Measurements from ENCODE around the gene RGS12. TPM values are rescaled to one million over a fixed set of nuclear protein-coding genes. Genes with fewer than 3 reads are reported as not detected.
A peak's percentile ranks its signal among the peaks of the same experiment; 100 is the strongest.

The RGS12 gene
- total and polyA plus RNA-seq, 4 donors = 10.3 to 40.4 (median 26.1) TPM

DNA sequence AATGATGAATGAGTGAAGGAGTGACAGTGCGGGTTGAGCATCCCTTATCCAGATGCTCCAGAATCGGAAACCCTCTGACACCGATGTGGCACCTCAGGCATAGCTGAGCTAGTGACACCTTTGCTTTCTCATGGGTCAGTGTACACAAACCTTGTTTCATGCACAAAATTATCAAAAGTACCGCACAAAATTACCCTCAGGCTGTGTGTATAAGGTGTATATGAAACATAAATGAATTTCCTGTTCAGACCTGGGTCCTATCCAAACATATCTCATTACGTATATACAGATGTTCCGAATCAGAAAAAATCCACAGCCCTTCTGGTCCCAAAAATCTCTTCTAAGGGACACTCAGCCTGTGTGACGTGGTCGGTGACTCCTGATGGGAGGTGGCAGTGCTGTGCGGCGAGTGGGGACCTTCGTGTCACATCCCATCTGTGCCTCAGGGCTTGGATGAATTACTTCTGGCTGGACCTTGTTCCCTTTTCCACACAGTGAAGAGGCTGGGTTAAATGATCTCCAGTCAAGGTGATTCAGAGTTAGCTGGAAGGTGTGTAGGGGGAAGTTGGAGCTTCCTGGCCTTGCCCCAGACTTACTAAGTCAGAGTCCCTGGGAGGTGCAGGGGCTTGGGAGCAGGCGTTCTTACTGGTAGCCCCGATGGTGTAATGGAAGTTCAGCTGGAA is 18.8 kb downstream of the RGS12 start:
- Histone ChIP-seq H3K36me3 (ENCODE audit: control insufficient read depth in 1 of 2, insufficient read depth in 2 of 2, low read length in 1 of 2) (no peaks in the 10 kb centered on the region), H3K4me1 (ENCODE audit: control insufficient read depth in 1 of 2, insufficient read depth in 2 of 2, low read length in 2 of 2) (no peaks in the 10 kb centered on the region), H3K27me3 (ENCODE audit: control insufficient read depth in 1 of 2, insufficient read depth in 2 of 2, low read length in 1 of 2) (no peaks in the 10 kb centered on the region), H3K27ac (ENCODE audit: low read depth in 1 of 2, low read length in 2 of 2) (no peak overlapping the region), H3K9me3 (ENCODE audit: control insufficient read depth, low read length) (no peaks in the 10 kb centered on the region), H3K4me3 (ENCODE audit: low read length in 2 of 2) (no peak overlapping the region)
- peak; percentile 26 to 27 for DNase-seq
- intact Hi-C loops (cut with DNase I) = no loop called here
- 94 to 95% methylated on average over 13 of the region's 13 CpGs for whole genome bisulfite sequencing, 2 donors
- no peak for ATAC-seq (ENCODE audit: low FRiP score)

DNA sequence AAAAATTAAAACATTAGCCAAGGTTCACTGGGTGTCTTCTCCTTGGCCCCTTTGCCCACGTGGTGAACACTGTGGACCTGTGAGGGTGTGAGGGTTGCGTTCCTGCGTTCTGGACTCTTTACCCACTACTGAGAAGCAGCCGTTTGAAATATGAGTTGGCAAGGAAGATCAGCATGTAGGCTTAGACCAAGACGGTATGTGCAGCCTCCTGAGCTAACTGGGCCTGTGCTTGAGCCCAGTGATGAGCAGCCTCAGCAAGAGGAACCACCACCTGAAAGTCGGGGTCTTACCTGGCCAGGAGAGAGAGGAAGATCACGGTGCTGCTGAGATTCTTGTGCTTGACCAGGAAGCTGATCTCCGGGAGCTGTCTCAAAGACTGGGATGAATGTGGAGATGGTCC is 19.5 kb downstream of the RGS12 start:
- Histone ChIP-seq H3K4me3 (ENCODE audit: low read length in 2 of 2) (no peak overlapping the region), H3K36me3 (ENCODE audit: control insufficient read depth in 1 of 2, insufficient read depth in 2 of 2, low read length in 1 of 2) (no peaks in the 10 kb centered on the region), H3K27me3 (ENCODE audit: control insufficient read depth in 1 of 2, insufficient read depth in 2 of 2, low read length in 1 of 2) (no peaks in the 10 kb centered on the region), H3K4me1 (ENCODE audit: control insufficient read depth in 1 of 2, insufficient read depth in 2 of 2, low read length in 2 of 2) (no peaks in the 10 kb centered on the region), H3K27ac (ENCODE audit: low read depth in 1 of 2, low read length in 2 of 2) (no peak overlapping the region), H3K9me3 (ENCODE audit: control insufficient read depth, low read length) (no peaks in the 10 kb centered on the region)
- intact Hi-C loops (cut with DNase I) = no loop called here
- DNase-seq (peak; percentile 7 to 42), ATAC-seq (ENCODE audit: low FRiP score) (no peak)
- 80 to 85% methylated on average over 8 of the region's 8 CpGs for WGBS, 2 donors

DNA sequence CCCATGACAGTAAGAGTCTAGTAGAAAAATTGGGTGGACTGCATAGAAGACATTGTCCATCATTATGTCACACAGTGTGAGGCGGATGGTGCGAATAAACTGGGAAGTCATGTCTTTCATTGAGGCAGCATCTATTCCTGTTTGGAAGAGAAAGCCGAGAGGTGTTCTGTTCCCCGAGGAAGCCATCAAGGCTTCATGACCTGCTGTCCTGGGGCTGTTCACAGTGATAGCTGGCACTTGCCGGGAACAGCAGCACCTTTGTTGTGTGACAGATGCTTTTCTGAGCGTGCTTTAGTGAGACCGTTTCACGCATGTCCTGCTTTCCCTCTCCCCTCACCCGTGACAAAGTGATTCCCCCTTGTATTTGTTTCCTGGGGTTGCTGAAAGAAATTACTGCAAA is 20.3 kb downstream of the RGS12 start:
- WGBS, 2 donors = 87 to 91% methylated on average over 9 of the region's 9 CpGs
- H3K9me3 ChIP-seq (ENCODE audit: control insufficient read depth, low read length) = no peaks in the 10 kb centered on the region
- no peak overlapping the region for H3K27ac ChIP-seq (ENCODE audit: low read depth in 1 of 2, low read length in 2 of 2)
- no peak overlapping the region for H3K4me3 ChIP-seq (ENCODE audit: low read length in 2 of 2)
- ATAC-seq (ENCODE audit: low FRiP score) (no peak), DNase-seq (peak in 1 of 2 donors; percentile 14)
- no peaks in the 10 kb centered on the region for H3K27me3 ChIP-seq (ENCODE audit: control insufficient read depth in 1 of 2, insufficient read depth in 2 of 2, low read length in 1 of 2)
- intact Hi-C loops (cut with DNase I) = no loop called here
- no peaks in the 10 kb centered on the region for H3K36me3 ChIP-seq (ENCODE audit: control insufficient read depth in 1 of 2, insufficient read depth in 2 of 2, low read length in 1 of 2)
- H3K4me1 ChIP-seq (ENCODE audit: control insufficient read depth in 1 of 2, insufficient read depth in 2 of 2, low read length in 2 of 2) = no peaks in the 10 kb centered on the region

DNA sequence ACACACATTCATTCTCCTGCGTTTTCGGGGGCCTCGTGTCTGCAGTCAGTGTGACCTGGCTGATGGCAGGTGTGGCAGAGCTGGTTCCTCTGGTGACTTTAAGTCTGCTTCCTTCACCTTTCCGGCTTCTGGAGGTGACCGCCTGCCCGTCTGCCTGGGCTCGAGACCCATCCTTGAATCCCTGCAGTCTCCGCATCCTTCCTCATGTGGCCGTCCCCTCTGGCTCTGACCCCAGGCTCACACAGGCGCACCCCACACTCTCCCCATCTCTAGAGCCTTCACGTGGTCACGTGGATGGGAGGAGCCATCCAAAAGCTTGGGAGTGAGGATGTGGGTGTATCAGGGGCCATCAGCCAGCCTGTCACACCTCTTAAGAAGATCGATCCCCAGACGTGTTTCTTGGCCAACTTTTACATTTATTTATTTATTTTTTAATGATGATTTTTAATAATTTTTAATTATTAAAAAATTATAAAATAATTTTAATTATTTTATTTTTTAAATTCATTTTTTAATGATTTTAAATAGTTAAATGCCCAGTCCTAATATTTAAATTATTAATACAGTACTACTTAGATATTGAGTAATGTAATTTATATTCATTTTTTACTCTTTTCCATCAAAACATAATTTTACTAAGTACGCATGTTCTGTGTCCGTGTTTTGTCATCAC is 20.9 kb downstream of the RGS12 start:
- Histone ChIP-seq H3K4me3 (ENCODE audit: low read length in 2 of 2) (no peak overlapping the region), H3K27ac (ENCODE audit: low read depth in 1 of 2, low read length in 2 of 2) (no peak overlapping the region), H3K36me3 (ENCODE audit: control insufficient read depth in 1 of 2, insufficient read depth in 2 of 2, low read length in 1 of 2) (no peaks in the 10 kb centered on the region), H3K4me1 (ENCODE audit: control insufficient read depth in 1 of 2, insufficient read depth in 2 of 2, low read length in 2 of 2) (no peaks in the 10 kb centered on the region), H3K9me3 (ENCODE audit: control insufficient read depth, low read length) (no peaks in the 10 kb centered on the region), H3K27me3 (ENCODE audit: control insufficient read depth in 1 of 2, insufficient read depth in 2 of 2, low read length in 1 of 2) (no peaks in the 10 kb centered on the region)
- DNase-seq (peak; percentile 19 to 51), ATAC-seq (ENCODE audit: low FRiP score) (no peak)
- WGBS, 2 donors = 89 to 91% methylated on average over 16 of the region's 16 CpGs
- intact Hi-C loops (cut with DNase I) = no loop called here

DNA sequence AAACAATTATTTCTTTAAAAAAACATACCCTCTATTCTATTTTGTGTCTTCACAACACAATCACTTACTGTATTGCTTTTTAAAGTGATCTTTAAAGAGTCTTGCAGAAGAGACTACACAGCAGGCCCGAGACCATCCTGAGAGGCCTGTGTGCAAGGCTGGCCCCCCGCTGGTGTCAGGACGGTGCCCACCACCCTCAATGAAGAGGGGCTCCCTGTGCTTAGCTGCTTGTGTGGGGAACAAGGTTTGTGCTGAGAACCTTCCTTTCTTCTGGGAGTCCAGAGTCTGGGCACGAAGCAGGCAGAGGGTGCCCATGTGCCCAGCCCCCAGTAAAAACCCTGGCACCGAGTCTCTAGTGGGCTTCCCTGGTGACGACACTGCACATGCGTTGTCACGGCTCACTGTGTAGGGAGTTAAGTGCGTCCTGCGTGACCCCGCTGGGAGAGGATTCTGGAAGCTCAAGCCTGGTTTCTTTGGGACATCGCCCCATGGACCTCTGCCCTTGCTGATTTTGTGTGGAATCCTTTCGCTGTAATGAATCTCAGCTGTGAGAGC is 22.0 kb downstream of the RGS12 start:
- Histone ChIP-seq H3K36me3 (ENCODE audit: control insufficient read depth in 1 of 2, insufficient read depth in 2 of 2, low read length in 1 of 2) (no peaks in the 10 kb centered on the region), H3K4me1 (ENCODE audit: control insufficient read depth in 1 of 2, insufficient read depth in 2 of 2, low read length in 2 of 2) (no peaks in the 10 kb centered on the region), H3K4me3 (ENCODE audit: low read length in 2 of 2) (no peak overlapping the region), H3K9me3 (ENCODE audit: control insufficient read depth, low read length) (no peaks in the 10 kb centered on the region), H3K27me3 (ENCODE audit: control insufficient read depth in 1 of 2, insufficient read depth in 2 of 2, low read length in 1 of 2) (no peaks in the 10 kb centered on the region), H3K27ac (ENCODE audit: low read depth in 1 of 2, low read length in 2 of 2) (no peak overlapping the region)
- 96% methylated on average over 13 of the region's 13 CpGs for WGBS, 2 donors
- DNase-seq (peak; percentile 23 to 35), ATAC-seq (ENCODE audit: low FRiP score) (no peak)
- intact Hi-C loops (cut with DNase I) = no loop called here

DNA sequence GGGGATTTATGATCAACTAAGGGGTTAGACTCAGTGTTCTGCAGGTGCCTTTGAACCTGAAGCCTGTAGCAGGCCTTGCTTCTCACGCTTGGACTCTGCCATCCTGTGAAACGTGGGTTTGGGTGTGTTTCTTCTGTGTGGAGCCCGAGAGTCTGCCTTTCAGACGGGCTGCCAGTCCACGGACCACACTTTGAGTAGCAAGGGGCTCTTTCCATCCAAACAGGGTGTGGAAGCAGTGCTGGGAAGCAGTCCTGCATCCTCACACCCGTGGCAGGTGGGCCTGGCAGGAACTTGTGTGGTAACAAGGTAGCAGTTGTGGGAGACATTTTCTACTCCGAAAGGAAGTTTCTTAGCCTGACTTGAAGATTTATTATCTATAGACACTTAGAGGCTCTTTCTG is 22.7 kb downstream of the RGS12 start:
- no peak for ATAC-seq (ENCODE audit: low FRiP score)
- Histone ChIP-seq H3K27ac (ENCODE audit: low read depth in 1 of 2, low read length in 2 of 2) (no peak overlapping the region), H3K36me3 (ENCODE audit: control insufficient read depth in 1 of 2, insufficient read depth in 2 of 2, low read length in 1 of 2) (no peaks in the 10 kb centered on the region), H3K4me1 (ENCODE audit: control insufficient read depth in 1 of 2, insufficient read depth in 2 of 2, low read length in 2 of 2) (no peaks in the 10 kb centered on the region), H3K4me3 (ENCODE audit: low read length in 2 of 2) (no peak overlapping the region), H3K9me3 (ENCODE audit: control insufficient read depth, low read length) (no peaks in the 10 kb centered on the region), H3K27me3 (ENCODE audit: control insufficient read depth in 1 of 2, insufficient read depth in 2 of 2, low read length in 1 of 2) (no peaks in the 10 kb centered on the region)
- WGBS, 2 donors = 87 to 93% methylated on average over 7 of the region's 7 CpGs
- DNase-seq = peak in 1 of 2 donors; percentile 35
- intact Hi-C loops (cut with DNase I) = no loop called here

DNA sequence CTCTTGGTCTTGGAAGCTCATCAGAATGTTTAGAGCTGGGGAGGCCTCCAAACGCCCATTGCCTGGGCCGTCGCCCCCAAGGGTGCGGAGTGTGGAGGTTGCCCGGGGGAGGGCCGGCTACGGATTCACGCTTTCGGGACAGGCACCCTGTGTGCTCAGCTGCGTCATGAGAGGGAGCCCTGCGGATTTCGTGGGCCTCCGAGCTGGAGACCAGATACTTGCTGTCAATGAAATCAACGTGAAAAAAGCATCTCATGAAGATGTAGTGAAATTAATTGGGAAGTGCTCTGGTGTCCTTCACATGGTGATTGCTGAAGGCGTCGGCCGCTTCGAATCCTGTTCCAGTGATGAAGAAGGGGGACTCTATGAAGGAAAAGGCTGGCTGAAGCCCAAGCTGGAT is 23.3 kb downstream of the RGS12 start:
- no peak for ATAC-seq (ENCODE audit: low FRiP score)
- H3K27ac ChIP-seq (ENCODE audit: low read depth in 1 of 2, low read length in 2 of 2) = no peak overlapping the region
- intact Hi-C loops (cut with DNase I) = no loop called here
- DNase-seq = peak; percentile 42 to 49
- H3K4me3 ChIP-seq (ENCODE audit: low read length in 2 of 2) = no peak overlapping the region
- H3K27me3 ChIP-seq (ENCODE audit: control insufficient read depth in 1 of 2, insufficient read depth in 2 of 2, low read length in 1 of 2) = no peaks in the 10 kb centered on the region
- no peaks in the 10 kb centered on the region for H3K4me1 ChIP-seq (ENCODE audit: control insufficient read depth in 1 of 2, insufficient read depth in 2 of 2, low read length in 2 of 2)
- 95 to 96% methylated on average over 18 of the region's 18 CpGs for WGBS, 2 donors
- H3K9me3 ChIP-seq (ENCODE audit: control insufficient read depth, low read length) = no peaks in the 10 kb centered on the region
- no peaks in the 10 kb centered on the region for H3K36me3 ChIP-seq (ENCODE audit: control insufficient read depth in 1 of 2, insufficient read depth in 2 of 2, low read length in 1 of 2)

DNA sequence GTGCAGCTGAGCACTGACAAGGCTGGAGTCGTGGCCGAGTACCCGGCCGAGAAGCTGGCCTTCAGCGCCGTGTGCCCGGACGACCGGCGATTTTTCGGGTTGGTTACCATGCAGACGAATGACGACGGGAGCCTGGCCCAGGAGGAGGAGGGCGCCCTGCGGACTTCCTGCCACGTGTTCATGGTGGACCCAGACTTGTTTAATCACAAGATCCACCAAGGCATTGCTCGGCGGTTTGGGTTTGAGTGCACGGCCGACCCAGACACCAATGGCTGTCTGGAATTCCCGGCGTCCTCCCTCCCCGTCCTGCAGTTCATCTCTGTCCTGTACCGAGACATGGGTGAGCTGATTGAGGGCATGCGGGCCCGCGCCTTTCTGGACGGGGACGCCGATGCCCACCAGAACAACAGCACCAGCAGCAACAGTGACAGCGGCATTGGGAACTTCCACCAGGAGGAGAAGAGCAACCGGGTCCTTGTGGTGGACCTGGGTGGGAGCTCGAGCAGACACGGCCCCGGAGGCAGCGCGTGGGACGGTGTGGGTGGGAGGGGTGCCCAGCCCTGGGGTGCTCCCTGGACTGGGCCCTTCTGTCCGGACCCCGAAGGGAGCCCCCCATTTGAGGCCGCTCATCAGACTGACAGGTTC is 24.3 kb downstream of the RGS12 start:
- H3K4me3 ChIP-seq (ENCODE audit: low read length in 2 of 2) = no peak overlapping the region
- no peaks in the 10 kb centered on the region for H3K27me3 ChIP-seq (ENCODE audit: control insufficient read depth in 1 of 2, insufficient read depth in 2 of 2, low read length in 1 of 2)
- intact Hi-C loops (cut with DNase I) = no loop called here
- H3K9me3 ChIP-seq (ENCODE audit: control insufficient read depth, low read length) = no peaks in the 10 kb centered on the region
- no peaks in the 10 kb centered on the region for H3K4me1 ChIP-seq (ENCODE audit: control insufficient read depth in 1 of 2, insufficient read depth in 2 of 2, low read length in 2 of 2)
- DNase-seq = peak; percentile 32 to 76
- WGBS, 2 donors = 95% methylated on average over 42 of the region's 42 CpGs
- no peaks in the 10 kb centered on the region for H3K36me3 ChIP-seq (ENCODE audit: control insufficient read depth in 1 of 2, insufficient read depth in 2 of 2, low read length in 1 of 2)
- ATAC-seq (ENCODE audit: low FRiP score) = no peak
- H3K27ac ChIP-seq (ENCODE audit: low read depth in 1 of 2, low read length in 2 of 2) = no peak overlapping the region

All from aorta (tissue), 5 donors.